Measurements from ENCODE around the gene AADACL3.
"Not testable (repeated sequence)": the region's sequence is repeated elsewhere in the genome, so short reads cannot be mapped to it uniquely, and the experiment has no call there.

AADACL3 gene

GRCh38 chr1:12714710-12715475, 1.0 kb upstream of the AADACL3 start:
- DNase-seq = no peak

GRCh38 chr1:12717301-12717838, 1.5 kb downstream of the AADACL3 start:
- no peak for DNase-seq

- no peak for DNase-seq
Measured at GRCh38 chr1:12722626-12723025, 6.7 kb downstream of the AADACL3 start.

GRCh38 chr1:12728391-12728790, 12.5 kb downstream of the AADACL3 start:
- no peak for DNase-seq

- DNase-seq = no peak
Measured at GRCh38 chr1:12730156-12730555, 14.2 kb downstream of the AADACL3 start.

GRCh38 chr1:12731084-12731483, 15.2 kb downstream of the AADACL3 start:
- DNase-seq = not testable (repeated sequence)

GRCh38 chr1:12734651-12735050, 18.7 kb downstream of the AADACL3 start:
- no peak for DNase-seq

- no peak for DNase-seq
Measured at GRCh38 chr1:12738934-12739333, 23.0 kb downstream of the AADACL3 start.

GRCh38 chr1:12739613-12740012, 23.7 kb downstream of the AADACL3 start:
- no peak for DNase-seq

GRCh38 chr1:12741946-12742345, 26.0 kb downstream of the AADACL3 start:
- no peak for DNase-seq

GRCh38 chr1:12745126-12745991, 29.4 kb downstream of the AADACL3 start:
- no peak for DNase-seq

GRCh38 chr1:12745992-12746323, 30.0 kb downstream of the AADACL3 start, which contains the start of gene CFAP107:
CFAP107 (plus strand) TSS chr1:12746200; CDS start chr1:12746431, 231 bp downstream.
- peak in 1 of 2 experiments; percentile 2 for DNase-seq

GRCh38 chr1:12748778-12749355, 33.0 kb downstream of the AADACL3 start:
- no peak for DNase-seq

- DNase-seq = no peak
Measured at GRCh38 chr1:12754738-12755137, 38.8 kb downstream of the AADACL3 start.

- no peak for DNase-seq
Measured at GRCh38 chr1:12756273-12756672, 40.4 kb downstream of the AADACL3 start.

- no peak for DNase-seq
Measured at GRCh38 chr1:12756768-12757413, 41.0 kb downstream of the AADACL3 start.

GRCh38 chr1:12757836-12758235, 41.9 kb downstream of the AADACL3 start:
- DNase-seq = no peak

- no peak for DNase-seq
Measured at GRCh38 chr1:12760256-12760795, 44.4 kb downstream of the AADACL3 start.

GRCh38 chr1:12761781-12762180, 45.9 kb downstream of the AADACL3 start:
- no peak for DNase-seq

- DNase-seq = no peak
Measured at GRCh38 chr1:12762766-12763165, 46.9 kb downstream of the AADACL3 start.

- DNase-seq = no peak
Measured at GRCh38 chr1:12763479-12763878, 47.6 kb downstream of the AADACL3 start.

- no peak for DNase-seq
Measured at GRCh38 chr1:12764016-12764415, 48.1 kb downstream of the AADACL3 start.

GRCh38 chr1:12769031-12769430, 53.1 kb downstream of the AADACL3 start:
- no peak for DNase-seq

Data from SW 1271 (cell line).